H4 (cell line): Measurements from ENCODE around the gene TPD52L2. TPM values are rescaled to one million over a fixed set of nuclear protein-coding genes. Genes with fewer than 3 reads are reported as not detected.
"Not testable (repeated sequence)": the region's sequence is repeated elsewhere in the genome, so short reads cannot be mapped to it uniquely, and the experiment has no call there.

Source experiments
- DNase-seq: peaks from one replicate; pipeline ENCODE4 v3.0.0-alpha.2; 2015; ENCODE audit warnings: low spot score
- total RNA-seq: library from RNA; depleted of rRNA; stranded (reverse); fragments of >200 nt; shearing (Covaris generic); gene quantifications from 2 replicates; pipeline ENCODE4 v1.2.3, GENCODE V29; 2014

The TPD52L2 gene
- total RNA-seq, 1 experiment from 2014 or later = 56.7 TPM

GRCh38 chr20:63895202-63895951 lies 30.3 kb downstream of the TPD52L2 start:
- no peak for DNase-seq

- no peak for DNase-seq
Measured at GRCh38 chr20:63895952-63896263, 30.8 kb downstream of the TPD52L2 start.

- DNase-seq = no peak
Measured at GRCh38 chr20:63896264-63897105, 31.4 kb downstream of the TPD52L2 start.

- no peak for DNase-seq
Measured at GRCh38 chr20:63897978-63898561, 33.0 kb downstream of the TPD52L2 start.

GRCh38 chr20:63898882-63899558 lies 34.0 kb downstream of the TPD52L2 start:
- no peak for DNase-seq

GRCh38 chr20:63900413-63900812 lies 35.3 kb downstream of the TPD52L2 start:
- no peak for DNase-seq

- DNase-seq = no peak
Measured at GRCh38 chr20:63903796-63904561, 38.9 kb downstream of the TPD52L2 start.

GRCh38 chr20:63908008-63908682 lies 43.1 kb downstream of the TPD52L2 start:
- DNase-seq = no peak

- no peak for DNase-seq
Measured at GRCh38 chr20:63911176-63911575, 46.1 kb downstream of the TPD52L2 start.

GRCh38 chr20:63913768-63914167 lies 48.7 kb downstream of the TPD52L2 start:
- no peak for DNase-seq

- no peak for DNase-seq
Measured at GRCh38 chr20:63915471-63915870, 50.4 kb downstream of the TPD52L2 start.

GRCh38 chr20:63916371-63916939 lies 51.4 kb downstream of the TPD52L2 start:
- DNase-seq = not testable (repeated sequence)

GRCh38 chr20:63917811-63918210 lies 52.7 kb downstream of the TPD52L2 start:
- DNase-seq = no peak

- no peak for DNase-seq
Measured at GRCh38 chr20:63919130-63919529, 54.1 kb downstream of the TPD52L2 start.

GRCh38 chr20:63920226-63920625 lies 55.2 kb downstream of the TPD52L2 start:
- DNase-seq = no peak

GRCh38 chr20:63923651-63924050 lies 58.6 kb downstream of the TPD52L2 start:
- DNase-seq = no peak

GRCh38 chr20:63924241-63924640 lies 59.2 kb downstream of the TPD52L2 start:
- no peak for DNase-seq

- no peak for DNase-seq
Measured at GRCh38 chr20:63926298-63926697, 61.2 kb downstream of the TPD52L2 start.

- DNase-seq = no peak
Measured at GRCh38 chr20:63929071-63929470, 64.0 kb downstream of the TPD52L2 start.

GRCh38 chr20:63929473-63929883 lies 64.4 kb downstream of the TPD52L2 start:
- not testable (repeated sequence) for DNase-seq
